ENCODE results near the gene PSMA6.

PSMA6 gene

GRCh38 chr14:35341751-35342488 lies 49.7 kb downstream of the PSMA6 start:
- no peaks in the 10 kb centered on the region for H3K4me1 ChIP-seq (ENCODE audit: control insufficient read depth, insufficient read depth, low read length)
- POLR2A ChIA-PET = interaction anchor here (0.8 kb wide), 1 partner anchor 50 kb away, joined by 3 read pairs; the partner anchor contains the start of gene PSMA6
- CTCF ChIA-PET = interaction anchor here (1.1 kb wide), 1 partner anchor 53 kb away, joined by 3 read pairs; no protein-coding TSS in a partner anchor
- TF ChIP-seq ZIC2 (tag by site-specific recombination; IDR thresholded peaks at IDR 0.05) = peak; percentile 89
- TF ChIP-seq ZXDB (tag by site-specific recombination; IDR thresholded peaks at IDR 0.05) = no peak
- no peak for TF ChIP-seq ZNF654 (tag by site-specific recombination; IDR thresholded peaks at IDR 0.05; ENCODE audit: low read depth)
- no peak for TF ChIP-seq ZNF704 (tag by site-specific recombination; IDR thresholded peaks at IDR 0.05)
- TF ChIP-seq ZNF830 (tag by site-specific recombination; IDR thresholded peaks at IDR 0.05; ENCODE audit: low read depth) = no peak
- TF ChIP-seq KLF17 (tag by site-specific recombination; IDR thresholded peaks at IDR 0.05) = no peak
- TF ChIP-seq ZNF600 (tag by site-specific recombination; IDR thresholded peaks at IDR 0.05) = no peak
- no peak for TF ChIP-seq GLI2 (tag by site-specific recombination; IDR thresholded peaks at IDR 0.05; ENCODE audit: borderline replicate concordance, low read depth)
- no peak for TF ChIP-seq PBX3 (CRISPR knock-in tag; IDR thresholded peaks at IDR 0.05)
- TF ChIP-seq ZNF555 (tag by site-specific recombination; conservative IDR thresholded peaks at IDR 0.05) = no peak
- TF ChIP-seq OSR2 (tag by site-specific recombination; IDR thresholded peaks at IDR 0.05) = peak; percentile 76
- TF ChIP-seq ZBTB7A (tag by site-specific recombination; IDR thresholded peaks at IDR 0.05; ENCODE audit: low read depth) = no peak
- TF ChIP-seq FEZF1 (tag by site-specific recombination; IDR thresholded peaks at IDR 0.05) = no peak
- TF ChIP-seq ZNF202 (tag by site-specific recombination; IDR thresholded peaks at IDR 0.05; ENCODE audit: borderline replicate concordance) = no peak
- TF ChIP-seq ZNF302 (tag by site-specific recombination; IDR thresholded peaks at IDR 0.05; ENCODE audit: low read depth) = no peak
- TF ChIP-seq ZNF549 (tag by site-specific recombination; IDR thresholded peaks at IDR 0.05) = no peak
- no peak for TF ChIP-seq ZNF248 (tag by site-specific recombination; IDR thresholded peaks at IDR 0.05)
- TF ChIP-seq GFI1B (tag by site-specific recombination; IDR thresholded peaks at IDR 0.05) = no peak
- no peak for TF ChIP-seq ZNF324 (tag by site-specific recombination; IDR thresholded peaks at IDR 0.05)
- TF ChIP-seq REPIN1 (tag by site-specific recombination; IDR thresholded peaks at IDR 0.05; ENCODE audit: low read depth) = no peak
- no peak for TF ChIP-seq ZNF544 (tag by site-specific recombination; IDR thresholded peaks at IDR 0.05)
- TF ChIP-seq TRIM28 (IDR thresholded peaks at IDR 0.05; ENCODE audit: borderline replicate concordance, low read length) = no peak
- peak; percentile 66; the same call in 1 of the 2 replicates for TF ChIP-seq ZNF449 (tag by site-specific recombination; IDR thresholded peaks at IDR 0.05)
- no peak for TF ChIP-seq ZNF404 (tag by site-specific recombination; IDR thresholded peaks at IDR 0.05)
- TF ChIP-seq OVOL3 (tag by site-specific recombination; IDR thresholded peaks at IDR 0.05) = no peak
- TF ChIP-seq BCL11A (tag by site-specific recombination; IDR thresholded peaks at IDR 0.05; ENCODE audit: low read depth) = no peak
- TF ChIP-seq ZNF214 (tag by site-specific recombination; IDR thresholded peaks at IDR 0.05; ENCODE audit: borderline replicate concordance) = no peak
- TF ChIP-seq SP7 (tag by site-specific recombination; IDR thresholded peaks at IDR 0.05) = peak; percentile 53
- no peak for TF ChIP-seq ZNF155 (tag by site-specific recombination; IDR thresholded peaks at IDR 0.05)
- no peak for TF ChIP-seq ZNF747 (tag by site-specific recombination; IDR thresholded peaks at IDR 0.05)
- TF ChIP-seq PRDM10 (tag by site-specific recombination; IDR thresholded peaks at IDR 0.05) = peak; percentile 73

More at GRCh38 chr14:35341751-35342488, 49.7 kb downstream of the PSMA6 start:
- Histone ChIP-seq H3K36me3 (ENCODE audit: control insufficient read depth in 2 of 2, insufficient read depth in 1 of 2, low read length in 2 of 2) (no peaks in the 10 kb centered on the region), H3K9me3 (ENCODE audit: control insufficient read depth, insufficient read depth, low read depth, low read length) (no peaks in the 10 kb centered on the region), H3K27ac (ENCODE audit: extremely low read depth, low read depth, low read length) (no peak overlapping the region), H3K4me3 (ENCODE audit: low read depth, low read length) (no peak overlapping the region)
